GM12878 (cell line): ENCODE measurements around the gene SEC63. TPM values are rescaled to one million over a fixed set of nuclear protein-coding genes. Genes with fewer than 3 reads are reported as not detected.
"Not testable (repeated sequence)": the region's sequence is repeated elsewhere in the genome, so short reads cannot be mapped to it uniquely, and the experiment has no call there.

Experiments
- ATAC-seq: fragments of 200-7000 bp; cut with Tn5 transposase; 3 replicates; pipeline ENCODE4 v1.9.1; 2020; ENCODE audit warnings: mild to moderate bottlenecking, moderate library complexity
- BruUV-seq: library from RNA; stranded (reverse); fragments of 400-500 nt; replicated peaks from 2 replicates; lab custom pipeline; 2021; lab: Mats Ljungman, UMichigan
- CTCF ChIA-PET: fragments of 300-600 bp; sonication (Branson Sonifier 250); formaldehyde crosslinking; extraction: SDS; loops from one replicate; lab custom pipeline; 2021; ENCODE audit warnings: inconsistent platforms; lab: Yijun Ruan, JAX
- POLR2A ChIA-PET: fragments of 350-600 bp; formaldehyde crosslinking; extraction: SDS; loops from one replicate; lab custom pipeline; 2021; ENCODE audit warnings: inconsistent platforms; lab: Charles Lee
- RAD21 ChIA-PET: fragments of 300-600 bp; sonication (Branson Sonifier 250); formaldehyde crosslinking; loops from one replicate; lab custom pipeline; 2023; ENCODE audit warnings: antibody characterized with exemption; ENCODE audit not compliant: unreplicated experiment; lab: Charles Lee
- SMC1A ChIA-PET: fragments of 300-600 bp; sonication (Branson Sonifier 250); formaldehyde crosslinking; loops from one replicate; lab custom pipeline; 2023; ENCODE audit not compliant: unreplicated experiment, uncharacterized antibody; lab: Charles Lee
- DNase-seq: peaks from one replicate; pipeline ENCODE4 v3.0.0-alpha.2; 2011; ENCODE audit warnings: low read depth, low spot score
- FAIRE-seq: peaks from 3 replicates; lab custom pipeline; 2011; peaks lifted over from hg19 to GRCh38; lab: Jason Lieb, UNC
- H2AFZ ChIP-seq: 2 replicates; pipeline ENCODE4 v1.6.0; 2011; ENCODE audit warnings: low read depth, low read length, control low read depth; ENCODE audit not compliant: control insufficient read depth
- H3K27ac ChIP-seq: 2 replicates; pipeline ENCODE4 v1.5.1; 2011; ENCODE audit warnings: control low read depth; ENCODE audit not compliant: control insufficient read depth, insufficient read depth
- H3K27me3 ChIP-seq, 2 experiments: replicated peaks in 1 of 2; 2 replicates each; pipeline versions ENCODE4 v1.6.0 to v1.6.1; 2011; ENCODE audit warnings: low read length in 1 of 2; ENCODE audit not compliant: control insufficient read depth in 2 of 2, insufficient read depth in 2 of 2
- H3K36me3 ChIP-seq, 2 experiments: 2 replicates each; pipeline ENCODE4 v1.5.1; 2011; ENCODE audit warnings: low read length in 1 of 2; ENCODE audit not compliant: control insufficient read depth in 2 of 2, insufficient read depth in 2 of 2
- H3K4me1 ChIP-seq: 2 replicates; pipeline ENCODE4 v1.6.1; 2011; ENCODE audit warnings: mild to moderate bottlenecking, low read length, moderate library complexity, mixed read lengths; ENCODE audit not compliant: control insufficient read depth, insufficient read depth
- H3K4me2 ChIP-seq: 2 replicates; pipeline ENCODE4 v1.6.0; 2011; ENCODE audit warnings: control low read depth; ENCODE audit not compliant: control insufficient read depth, insufficient read depth
- H3K4me3 ChIP-seq: fragments of 200-600 bp; sonication (generic); 2 replicates; pipeline ENCODE4 v1.5.1; 2016
- H3K79me2 ChIP-seq: 2 replicates; pipeline ENCODE4 v1.6.0; 2011; ENCODE audit warnings: low read length; ENCODE audit not compliant: control insufficient read depth, insufficient read depth
- H3K9ac ChIP-seq: 2 replicates; pipeline ENCODE4 v1.8.0; 2011; ENCODE audit warnings: low read length, control low read depth, mixed read lengths; ENCODE audit not compliant: control insufficient read depth, insufficient read depth
- H3K9me3 ChIP-seq: replicated peaks from 3 replicates; pipeline ENCODE4 v1.5.1; 2011; ENCODE audit warnings: mild to moderate bottlenecking, low read length; ENCODE audit not compliant: control insufficient read depth, insufficient read depth
- H4K20me1 ChIP-seq: 2 replicates; pipeline ENCODE4 v1.6.0; 2011; ENCODE audit not compliant: control insufficient read depth, insufficient read depth
- ELK1 ChIP-seq: IDR thresholded peaks from 2 replicates; pipeline ENCODE4 v1.6.1; 2012; ENCODE audit warnings: low read depth, low read length, improper control_type of control experiment
- FOXM1 ChIP-seq: IDR thresholded peaks from 2 replicates; pipeline ENCODE4 v1.6.1; 2012; ENCODE audit warnings: low read depth, mild to moderate bottlenecking, inconsistent platforms, low read length, moderate library complexity
- IKZF2 ChIP-seq, 2 experiments: fragments of 450-650 bp; IDR thresholded peaks; 2 replicates each; pipeline ENCODE4 v1.6.1; 2017; ENCODE audit warnings: mild to moderate bottlenecking in 2 of 2, moderate library complexity in 2 of 2
- JUNB ChIP-seq: IDR thresholded peaks from 2 replicates; pipeline ENCODE4 v1.6.1; 2016; ENCODE audit warnings: antibody characterized with exemption, mild to moderate bottlenecking
- POLR2AphosphoS2 ChIP-seq: IDR thresholded peaks from 2 replicates; pipeline ENCODE4 v1.6.1; 2011; ENCODE audit warnings: low read depth, mild to moderate bottlenecking, low read length, improper control_type of control experiment, moderate library complexity
- RUNX3 ChIP-seq: IDR thresholded peaks from 2 replicates; pipeline ENCODE4 v1.6.1; 2012; ENCODE audit warnings: low read length, inconsistent platforms
- SP1 ChIP-seq: IDR thresholded peaks from one replicate; pipeline ENCODE4 v1.6.1; 2011; ENCODE audit warnings: low read depth, low read length
- SRF ChIP-seq, 2 experiments: IDR thresholded peaks; 2 replicates each; pipeline ENCODE4 v1.6.1; 2011; ENCODE audit warnings: low read depth in 2 of 2, low read length in 2 of 2, mild to moderate bottlenecking in 1 of 2, moderate library complexity in 1 of 2
- USF1 ChIP-seq: IDR thresholded peaks from 2 replicates; pipeline ENCODE4 v1.6.1; 2011; ENCODE audit warnings: borderline replicate concordance, low read depth, mild to moderate bottlenecking, moderate library complexity, mixed read lengths, low read length; ENCODE audit not compliant: insufficient read depth; ENCODE audit errors: extremely low read length
- WGBS: methylation state at CpG from one replicate; pipeline ENCODE4 v1.1.6; 2016; ENCODE audit warnings: low lambda C conversion rate; ENCODE audit not compliant: insufficient replicate concordance, insufficient coverage; ENCODE audit errors: missing lambda C conversion rate; 5-methylcytosine and 5-hydroxymethylcytosine counted together
- in situ Hi-C: fragments of 300-500 bp; cut with MboI; formaldehyde crosslinking; loops from 9 replicates; pipeline ENCODE4 v1.14.3; 2018; ENCODE audit warnings: mixed read lengths
- intact Hi-C: fragments of 100-400 bp; cut with micrococcal nuclease; formaldehyde crosslinking; loops from one replicate; pipeline ENCODE4 v1.14.2; 2022; ENCODE audit not compliant: unreplicated experiment
- polyA plus RNA-seq, 11 experiments: library from polyadenylated mRNA; depleted of rRNA in 4 of 11; unstranded in 6 of 11; stranded (reverse) in 5 of 11; fragments of >200 nt; fragmentation: Nextera tagmentation in 4 of 11; fragmentation: Illumina TruSeq in 1 of 11; extraction: Ambion mirVana in 4 of 11; extraction: Trizol in 1 of 11; gene quantifications; 1 replicate in 1 of 11; 2 replicates in 10 of 11; pipeline versions ENCODE4 v1.2.1 to v1.2.3, GENCODE V29; 2011 to 2016; ENCODE audit warnings: inconsistent platforms in 2 of 11, missing spikeins in 2 of 11, low read depth in 1 of 11
- total RNA-seq, 4 experiments: library from RNA; depleted of rRNA in 3 of 4; stranded (reverse); fragments of >200 nt in 3 of 4; fragmentation: Illumina TruSeq in 1 of 4; extraction: Trizol in 1 of 4; gene quantifications; 2 replicates each; pipeline versions ENCODE4 v1.2.1 to v1.2.3, GENCODE V29; 2013 to 2021
- TF ChIP-seq, protein P1 (sequence below): IDR thresholded peaks from 2 replicates; pipeline ENCODE4 v1.6.1; 2012; ENCODE audit warnings: improper control_type of control experiment, low read depth, low read length; ENCODE audit not compliant: insufficient replicate concordance

The SEC63 gene
- total and polyA plus RNA-seq, 10 of the 15 experiments (the other 5 are each of a cell fraction or from before 2014, with no cell fraction given) = 10.1 to 87.0 (median 34.3) TPM

DNA sequence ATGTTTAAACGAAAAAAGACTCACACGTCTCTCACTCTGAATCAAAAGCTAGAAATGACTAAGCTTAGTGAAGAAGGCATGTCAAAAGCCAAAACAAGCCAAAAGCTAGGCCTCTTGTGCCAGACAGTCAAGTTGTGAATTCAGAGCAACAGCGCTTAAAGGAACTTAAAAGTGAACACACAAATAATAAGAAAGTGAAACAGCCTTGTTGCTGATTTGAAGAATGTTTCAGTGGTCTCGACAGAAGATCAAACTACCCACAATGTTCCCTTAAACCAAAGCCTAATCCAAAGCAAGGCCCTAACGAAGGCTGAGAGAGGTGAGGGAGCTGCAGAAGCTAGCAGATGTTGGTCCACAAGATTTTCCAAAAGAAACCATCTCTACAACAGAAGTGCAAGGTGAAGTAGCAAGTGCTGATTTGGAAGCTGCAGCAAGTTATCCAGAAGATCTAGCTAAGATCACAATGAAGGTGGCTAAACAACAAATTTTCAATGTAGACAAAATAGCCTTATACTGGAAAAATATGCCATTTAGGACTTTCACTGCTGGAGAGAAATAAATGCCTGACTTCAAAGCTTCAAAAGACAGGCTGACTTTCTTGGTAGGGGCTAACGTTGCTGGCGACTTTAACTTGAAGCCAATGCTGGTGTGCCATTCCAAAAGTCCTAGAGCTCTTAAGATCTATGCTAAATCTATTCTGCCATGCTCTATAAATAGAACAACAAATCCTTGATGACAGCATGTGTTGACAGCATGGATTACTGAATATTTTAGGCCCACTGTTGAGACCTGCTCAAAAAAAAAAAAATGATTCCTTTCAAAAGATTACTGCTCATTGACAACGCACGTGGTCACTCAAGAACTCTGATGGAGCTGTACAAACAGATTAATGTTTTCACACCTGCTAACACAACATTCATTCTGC is 40.3 kb downstream of the SEC63 start (continued):
- peak; percentile 76 for TF ChIP-seq JUNB
- no peak for TF ChIP-seq SP1
- peak; percentile 37; the same call in 1 of the 2 replicates for TF ChIP-seq RUNX3
- TF ChIP-seq IKZF2 (IDR thresholded peaks at IDR 0.05) = 0 out of 4 replicates have a peak, but pooled peaks of 1 of the 2 experiments have one; percentile 13
- no peak for TF ChIP-seq POLR2AphosphoS2
- TF ChIP-seq, protein P1, sequence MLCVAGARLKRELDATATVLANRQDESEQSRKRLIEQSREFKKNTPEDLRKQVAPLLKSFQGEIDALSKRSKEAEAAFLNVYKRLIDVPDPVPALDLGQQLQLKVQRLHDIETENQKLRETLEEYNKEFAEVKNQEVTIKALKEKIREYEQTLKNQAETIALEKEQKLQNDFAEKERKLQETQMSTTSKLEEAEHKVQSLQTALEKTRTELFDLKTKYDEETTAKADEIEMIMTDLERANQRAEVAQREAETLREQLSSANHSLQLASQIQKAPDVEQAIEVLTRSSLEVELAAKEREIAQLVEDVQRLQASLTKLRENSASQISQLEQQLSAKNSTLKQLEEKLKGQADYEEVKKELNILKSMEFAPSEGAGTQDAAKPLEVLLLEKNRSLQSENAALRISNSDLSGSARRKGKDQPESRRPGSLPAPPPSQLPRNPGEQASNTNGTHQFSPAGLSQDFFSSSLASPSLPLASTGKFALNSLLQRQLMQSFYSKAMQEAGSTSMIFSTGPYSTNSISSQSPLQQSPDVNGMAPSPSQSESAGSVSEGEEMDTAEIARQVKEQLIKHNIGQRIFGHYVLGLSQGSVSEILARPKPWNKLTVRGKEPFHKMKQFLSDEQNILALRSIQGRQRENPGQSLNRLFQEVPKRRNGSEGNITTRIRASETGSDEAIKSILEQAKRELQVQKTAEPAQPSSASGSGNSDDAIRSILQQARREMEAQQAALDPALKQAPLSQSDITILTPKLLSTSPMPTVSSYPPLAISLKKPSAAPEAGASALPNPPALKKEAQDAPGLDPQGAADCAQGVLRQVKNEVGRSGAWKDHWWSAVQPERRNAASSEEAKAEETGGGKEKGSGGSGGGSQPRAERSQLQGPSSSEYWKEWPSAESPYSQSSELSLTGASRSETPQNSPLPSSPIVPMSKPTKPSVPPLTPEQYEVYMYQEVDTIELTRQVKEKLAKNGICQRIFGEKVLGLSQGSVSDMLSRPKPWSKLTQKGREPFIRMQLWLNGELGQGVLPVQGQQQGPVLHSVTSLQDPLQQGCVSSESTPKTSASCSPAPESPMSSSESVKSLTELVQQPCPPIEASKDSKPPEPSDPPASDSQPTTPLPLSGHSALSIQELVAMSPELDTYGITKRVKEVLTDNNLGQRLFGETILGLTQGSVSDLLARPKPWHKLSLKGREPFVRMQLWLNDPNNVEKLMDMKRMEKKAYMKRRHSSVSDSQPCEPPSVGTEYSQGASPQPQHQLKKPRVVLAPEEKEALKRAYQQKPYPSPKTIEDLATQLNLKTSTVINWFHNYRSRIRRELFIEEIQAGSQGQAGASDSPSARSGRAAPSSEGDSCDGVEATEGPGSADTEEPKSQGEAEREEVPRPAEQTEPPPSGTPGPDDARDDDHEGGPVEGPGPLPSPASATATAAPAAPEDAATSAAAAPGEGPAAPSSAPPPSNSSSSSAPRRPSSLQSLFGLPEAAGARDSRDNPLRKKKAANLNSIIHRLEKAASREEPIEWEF = no peak
- no peak for TF ChIP-seq FOXM1
- TF ChIP-seq USF1 = no peak
- no peak for TF ChIP-seq SRF (IDR thresholded peaks at IDR 0.05; ENCODE audit: low read depth in 2 of 2, low read length in 2 of 2)
- TF ChIP-seq ELK1 = no peak

DNA sequence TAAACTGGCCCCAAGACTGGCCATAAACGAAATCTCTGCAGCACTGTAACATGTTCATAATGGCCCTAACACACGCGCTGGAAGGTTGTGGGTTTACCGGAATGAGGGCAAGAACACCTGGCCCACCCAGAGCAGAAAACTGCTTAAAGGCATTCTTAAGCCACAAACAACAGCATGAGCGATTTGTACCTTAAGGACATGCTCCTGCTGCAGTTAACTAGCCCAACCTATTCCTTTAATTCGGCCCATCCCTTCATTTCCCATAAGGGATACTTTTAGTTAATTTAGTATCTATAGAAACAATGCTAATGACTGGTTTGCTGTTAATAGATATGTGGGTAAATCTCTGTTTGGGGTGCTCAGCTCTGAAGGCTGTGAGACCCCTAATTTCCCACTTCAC is 41.0 kb downstream of the SEC63 start:
- BruUV-seq, H3K79me2 ChIP-seq, in situ Hi-C loops, H3K4me2 ChIP-seq, H2AFZ ChIP-seq, DNase-seq, H3K27me3 ChIP-seq, POLR2A ChIA-PET, H4K20me1 ChIP-seq, FAIRE-seq, intact Hi-C loops, H3K9ac ChIP-seq, H3K9me3 ChIP-seq, ATAC-seq, RAD21 ChIA-PET, H3K4me3 ChIP-seq, H3K4me1 ChIP-seq, H3K27ac ChIP-seq: not testable (repeated sequence)
- 51% methylated on average over 6 of the region's 6 CpGs for WGBS
- ChIA-PET CTCF (interaction anchor here (1.6 kb wide), 1 partner anchor 24 kb away, joined by 3 read pairs; no protein-coding TSS in a partner anchor), SMC1A (interaction anchor here (0.6 kb wide), 1 partner anchor 37 kb away, joined by 3 read pairs; no protein-coding TSS in a partner anchor)
- H3K36me3 ChIP-seq = peaks cover 0 to 17% of the 10 kb centered on the region in 2 experiments; a peak in 2 of 4 replicates
